Esophagus mucosa (tissue), 1 donor: ENCODE data around the gene HPS1. TPM values are rescaled to one million over a fixed set of nuclear protein-coding genes. Genes with fewer than 3 reads are reported as not detected.

Source experiments
- total RNA-seq: library from RNA; stranded (reverse); gene quantifications from one replicate; pipeline ENCODE4 v1.2.4, GENCODE V29; 2023
- donor health status: DM: yes; HTN: yes; CAD: no.

HPS1 gene
- total RNA-seq, 1 donor from 2014 or later: 29.7 TPM

Other genes starting within 250 kb of the HPS1 start
- 1.1 TPM for gene LOXL4, start 178.7 kb downstream of the HPS1 start, total RNA-seq
- gene PYROXD2, start 31.8 kb downstream of the HPS1 start, total RNA-seq: 1.5 TPM